Measurements from ENCODE around the gene ZNF821. TPM values are rescaled to one million over a fixed set of nuclear protein-coding genes. Genes with fewer than 3 reads are reported as not detected.

The ZNF821 gene
- total RNA-seq, 1 donor from 2014 or later, result 10.3 TPM

DNA sequence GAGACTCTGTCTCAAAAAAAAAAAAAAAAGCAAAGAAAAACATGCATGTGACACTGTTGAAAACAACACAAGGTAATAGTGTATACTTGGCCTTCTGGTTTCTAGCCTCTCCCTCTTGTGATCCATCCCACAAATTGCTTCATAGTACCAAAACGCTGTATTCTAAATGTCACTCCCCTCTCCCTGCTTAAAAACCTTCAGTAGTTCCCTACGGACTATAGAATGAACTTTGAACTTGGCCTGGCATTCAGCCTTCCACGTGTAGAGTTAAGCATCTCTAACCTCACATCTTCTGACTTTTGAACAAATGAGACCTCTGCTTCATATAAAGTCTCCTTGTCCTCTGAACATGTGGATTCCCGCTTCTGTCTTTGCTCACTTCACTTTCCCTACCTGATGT, 5.1 kb downstream of the ZNF821 start:
- H3K36me3 Mint-ChIP-seq, result peaks cover 26% of the 10 kb centered on the region
- H3K4me1 ChIP-seq, result peaks cover 8% of the 10 kb centered on the region
- H3K9ac ChIP-seq, result no peak overlapping the region
- H3K79me2 ChIP-seq (ENCODE audit: low read depth), result peaks cover 5% of the 10 kb centered on the region
- H3K4me2 ChIP-seq, result no peak overlapping the region
- TF ChIP-seq EZH2phosphoT487 (IDR thresholded peaks at IDR 0.05) (no peak), CTCF (IDR thresholded peaks at IDR 0.05) (no peak), EZH2 (IDR thresholded peaks at IDR 0.05) (no peak)
- no peaks in the 10 kb centered on the region for H3K27me3 Mint-ChIP-seq (ENCODE audit: insufficient read depth, low read depth)
- peaks cover 23% of the 10 kb centered on the region for H4K20me1 ChIP-seq (ENCODE audit: low read depth)
- DNase-seq (ENCODE audit: low spot score), result no peak
- H3K36me3 ChIP-seq, result peaks cover 3% of the 10 kb centered on the region
- no peaks in the 10 kb centered on the region for H3K27me3 ChIP-seq
- no peak overlapping the region for H3K27ac ChIP-seq
- H3K27ac Mint-ChIP-seq, result no peak overlapping the region
- peaks cover 15% of the 10 kb centered on the region for H3K4me1 Mint-ChIP-seq
- H3K9me3 Mint-ChIP-seq, result no peaks in the 10 kb centered on the region
- H3F3A ChIP-seq (ENCODE audit: low read depth), result peaks cover 12% of the 10 kb centered on the region
- H3K9me3 ChIP-seq (ENCODE audit: low read depth), result no peaks in the 10 kb centered on the region
- no peak overlapping the region for H3K4me3 ChIP-seq
- no peak overlapping the region for H2AFZ ChIP-seq (replicated peaks)
- no peak overlapping the region for H3K4me3 Mint-ChIP-seq

DNA sequence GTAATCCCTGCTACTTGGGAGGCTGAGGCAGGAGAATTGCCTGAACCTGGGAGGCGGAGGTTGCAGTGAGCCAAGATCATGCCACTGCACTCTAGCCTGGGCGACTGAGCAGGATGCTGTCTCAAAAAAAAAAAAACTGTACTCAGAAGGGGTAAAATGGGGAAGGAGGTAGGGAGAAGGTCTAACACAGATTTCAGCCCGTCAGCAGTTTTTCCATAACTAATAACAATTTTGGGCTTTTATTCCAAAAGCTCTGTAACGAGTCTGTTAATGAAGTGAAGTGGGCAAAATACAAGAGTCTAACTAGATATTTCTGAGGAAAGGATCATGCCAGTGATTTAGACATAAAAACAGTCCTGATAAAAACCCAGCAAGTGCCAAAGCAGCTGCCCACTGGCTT, 10.8 kb downstream of the ZNF821 start:
- no peak for TF ChIP-seq EZH2phosphoT487 (IDR thresholded peaks at IDR 0.05)
- no peak overlapping the region for H3K9ac ChIP-seq
- no peaks in the 10 kb centered on the region for H3K36me3 ChIP-seq
- Mint-ChIP-seq H3K9me3 (no peaks in the 10 kb centered on the region), H3K27ac (no peak overlapping the region), H3K27me3 (ENCODE audit: insufficient read depth, low read depth) (no peaks in the 10 kb centered on the region), H3K4me3 (no peak overlapping the region), H3K36me3 (peaks cover 26% of the 10 kb centered on the region), H3K4me1 (no peaks in the 10 kb centered on the region)
- H3K4me3 ChIP-seq, result no peak overlapping the region
- H3K79me2 ChIP-seq (ENCODE audit: low read depth), result no peaks in the 10 kb centered on the region
- no peaks in the 10 kb centered on the region for H3F3A ChIP-seq (ENCODE audit: low read depth)
- no peaks in the 10 kb centered on the region for H3K27me3 ChIP-seq
- H2AFZ ChIP-seq (replicated peaks), result no peak overlapping the region
- peaks cover 3% of the 10 kb centered on the region for H4K20me1 ChIP-seq (ENCODE audit: low read depth)
- no peak for DNase-seq (ENCODE audit: low spot score)
- H3K9me3 ChIP-seq (ENCODE audit: low read depth), result no peaks in the 10 kb centered on the region
- H3K4me1 ChIP-seq, result no peaks in the 10 kb centered on the region
- H3K4me2 ChIP-seq, result no peak overlapping the region
- no peak overlapping the region for H3K27ac ChIP-seq

GRCh38 chr16:71870818-71871217, 13.2 kb downstream of the ZNF821 start:
- Histone ChIP-seq H3F3A (ENCODE audit: low read depth) (no peaks in the 10 kb centered on the region), H3K4me1 (no peaks in the 10 kb centered on the region), H2AFZ (replicated peaks) (no peak overlapping the region), H3K36me3 (no peaks in the 10 kb centered on the region), H4K20me1 (ENCODE audit: low read depth) (peaks cover 6% of the 10 kb centered on the region), H3K27ac (no peak overlapping the region), H3K27me3 (no peaks in the 10 kb centered on the region), H3K4me2 (no peak overlapping the region), H3K9ac (no peak overlapping the region), H3K4me3 (no peak overlapping the region), H3K9me3 (ENCODE audit: low read depth) (no peaks in the 10 kb centered on the region), H3K79me2 (ENCODE audit: low read depth) (no peaks in the 10 kb centered on the region)
- H3K4me1 Mint-ChIP-seq, result no peaks in the 10 kb centered on the region
- DNase-seq (ENCODE audit: low spot score), result no peak
- H3K27me3 Mint-ChIP-seq (ENCODE audit: insufficient read depth, low read depth), result no peaks in the 10 kb centered on the region
- peaks cover 29% of the 10 kb centered on the region for H3K36me3 Mint-ChIP-seq
- no peak for TF ChIP-seq CTCF (IDR thresholded peaks at IDR 0.05)
- H3K4me3 Mint-ChIP-seq, result no peak overlapping the region
- no peaks in the 10 kb centered on the region for H3K9me3 Mint-ChIP-seq
- no peak overlapping the region for H3K27ac Mint-ChIP-seq

DNA sequence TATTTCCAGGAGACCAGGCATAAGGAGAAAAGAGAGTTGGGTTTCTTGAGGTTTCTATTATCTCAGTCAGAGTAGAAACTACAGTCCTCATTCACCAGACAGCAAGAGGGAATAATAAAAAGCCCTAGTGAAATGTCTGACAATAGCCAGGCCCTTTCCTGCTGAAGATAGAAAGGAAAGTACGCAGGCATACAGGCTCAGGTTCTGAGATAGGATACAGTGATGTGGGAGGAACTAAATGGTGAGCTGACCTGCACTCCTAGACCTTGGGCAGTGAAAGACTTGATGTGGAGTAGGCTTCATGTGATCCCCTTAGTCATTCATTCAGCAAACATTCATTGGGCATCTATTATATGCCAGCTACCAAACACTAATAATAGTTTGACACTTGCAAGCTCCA, 14.9 kb downstream of the ZNF821 start:
- TF ChIP-seq EZH2 (IDR thresholded peaks at IDR 0.05) (no peak), EZH2phosphoT487 (IDR thresholded peaks at IDR 0.05) (no peak), CTCF (IDR thresholded peaks at IDR 0.05) (no peak)
- DNase-seq (ENCODE audit: low spot score), result no peak
- no peak overlapping the region for H3K9ac ChIP-seq
- H3K79me2 ChIP-seq (ENCODE audit: low read depth), result no peaks in the 10 kb centered on the region
- peaks cover 10% of the 10 kb centered on the region for H4K20me1 ChIP-seq (ENCODE audit: low read depth)
- H3K9me3 ChIP-seq (ENCODE audit: low read depth), result no peaks in the 10 kb centered on the region
- H3K36me3 Mint-ChIP-seq, result peaks cover 34% of the 10 kb centered on the region
- no peak overlapping the region for H2AFZ ChIP-seq (replicated peaks)
- H3K27me3 ChIP-seq, result no peaks in the 10 kb centered on the region
- H3K4me1 Mint-ChIP-seq, result no peaks in the 10 kb centered on the region
- H3K27ac ChIP-seq, result no peak overlapping the region
- H3K27ac Mint-ChIP-seq, result no peak overlapping the region
- H3K4me2 ChIP-seq, result no peak overlapping the region
- H3K27me3 Mint-ChIP-seq (ENCODE audit: insufficient read depth, low read depth), result no peaks in the 10 kb centered on the region
- no peaks in the 10 kb centered on the region for H3K9me3 Mint-ChIP-seq
- no peaks in the 10 kb centered on the region for H3F3A ChIP-seq (ENCODE audit: low read depth)
- no peaks in the 10 kb centered on the region for H3K36me3 ChIP-seq
- H3K4me3 ChIP-seq, result no peak overlapping the region
- H3K4me3 Mint-ChIP-seq, result no peak overlapping the region
- H3K4me1 ChIP-seq, result no peaks in the 10 kb centered on the region
